Hematopoietic multipotent progenitor cell treated with erythropoietin and hydrocortisone succinate and interleukin-3 and kit ligand, for 8 days (in vitro differentiated cells): Measurements from ENCODE around the gene CHSY1.
A peak's percentile ranks its signal among the peaks of the same experiment; 100 is the strongest.

Source experiments
- DNase-seq: peaks from one replicate; pipeline ENCODE4 v3.0.0-alpha.2; 2015

Gene CHSY1

GRCh38 chr15:101267320-101268104 is 15.7 kb upstream of the CHSY1 start:
- DNase-seq = no peak

GRCh38 chr15:101266787-101267186 is 14.9 kb upstream of the CHSY1 start:
- DNase-seq = no peak

- DNase-seq = no peak
These were observed 14.2 kb upstream of the CHSY1 start for GRCh38 chr15:101266034-101266433.

GRCh38 chr15:101264911-101265641 is 13.2 kb upstream of the CHSY1 start:
- no peak for DNase-seq

- no peak for DNase-seq
These were observed 12.2 kb upstream of the CHSY1 start for GRCh38 chr15:101264011-101264410.

- DNase-seq = no peak
These were observed 10.7 kb upstream of the CHSY1 start for GRCh38 chr15:101262551-101262950.

- DNase-seq = peak; percentile 80
These were observed 6.6 kb upstream of the CHSY1 start for GRCh38 chr15:101258238-101259144.

- peak; percentile 41 for DNase-seq
These were observed 4.9 kb upstream of the CHSY1 start for GRCh38 chr15:101256757-101257156.

GRCh38 chr15:101255615-101256241 is 3.9 kb upstream of the CHSY1 start:
- DNase-seq = peak; percentile 97

- DNase-seq = peak; percentile 81
These were observed 3.2 kb upstream of the CHSY1 start for GRCh38 chr15:101255051-101255395.

- DNase-seq = no peak
These were observed 2.6 kb upstream of the CHSY1 start for GRCh38 chr15:101254157-101255050.

GRCh38 chr15:101252836-101253235 is 988 bp upstream of the CHSY1 start:
- no peak for DNase-seq

- no peak for DNase-seq
These were observed 697 bp downstream of the CHSY1 start for GRCh38 chr15:101250873-101251829.

GRCh38 chr15:101250341-101250831 is 1.5 kb downstream of the CHSY1 start:
- peak; percentile 28 for DNase-seq

GRCh38 chr15:101248274-101248673 is 3.6 kb downstream of the CHSY1 start:
- no peak for DNase-seq

GRCh38 chr15:101246824-101247745 is 4.8 kb downstream of the CHSY1 start:
- no peak for DNase-seq

GRCh38 chr15:101246391-101246790 is 5.5 kb downstream of the CHSY1 start:
- DNase-seq = no peak

- no peak for DNase-seq
These were observed 6.8 kb downstream of the CHSY1 start for GRCh38 chr15:101244889-101245668.
